ENCODE data around the gene BICRAL. TPM values are rescaled to one million over a fixed set of nuclear protein-coding genes. Genes with fewer than 3 reads are reported as not detected.

The BICRAL gene
- total RNA-seq, 2 donors from 2014 or later: 11.6 to 14.9 TPM

DNA sequence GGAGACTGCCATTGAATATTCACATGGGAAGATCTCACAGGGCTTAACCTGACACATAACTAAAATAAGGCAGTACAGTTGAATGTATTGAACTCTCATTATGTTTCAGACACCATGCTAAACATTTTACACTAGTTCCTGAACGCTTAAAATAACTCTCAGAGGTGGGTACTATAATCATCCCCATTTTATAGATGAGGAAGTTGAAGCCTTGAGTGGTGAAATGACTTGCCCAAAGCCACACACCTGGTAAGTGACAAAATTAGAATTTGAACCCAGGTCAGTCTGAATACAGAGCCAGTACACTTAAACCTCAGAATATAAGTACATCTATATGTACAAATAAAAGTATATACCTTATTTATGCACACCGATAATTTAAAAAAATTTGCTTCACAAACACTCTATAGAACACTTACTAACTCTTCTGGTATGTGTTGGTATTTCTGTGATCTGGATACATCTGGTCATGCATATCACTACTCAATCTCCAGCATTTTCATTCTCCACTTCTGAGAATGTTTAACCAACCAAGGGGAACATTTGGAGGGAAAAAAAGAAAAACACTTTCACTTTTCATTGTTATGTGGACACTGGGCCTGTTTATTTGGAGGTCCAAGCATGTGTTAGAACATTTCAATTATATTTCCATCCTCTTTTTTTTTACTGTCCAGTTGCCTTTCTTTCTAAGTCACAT, 4.6 kb upstream of the BICRAL start:
- no peaks in the 10 kb centered on the region for H3K36me3 ChIP-seq (ENCODE audit: control insufficient read depth, insufficient read depth, low read length)
- no peaks in the 10 kb centered on the region for H3K9me3 ChIP-seq (ENCODE audit: control insufficient read depth, low read length)
- no peaks in the 10 kb centered on the region for H3K27me3 ChIP-seq (ENCODE audit: control insufficient read depth, insufficient read depth, low read length, poor library complexity, severe bottlenecking)
- no peaks in the 10 kb centered on the region for H3K27me3 Mint-ChIP-seq (ENCODE audit: insufficient read depth)
- no peak overlapping the region for H3K4me3 Mint-ChIP-seq
- no peak for DNase-seq
- TF ChIP-seq, protein P1, sequence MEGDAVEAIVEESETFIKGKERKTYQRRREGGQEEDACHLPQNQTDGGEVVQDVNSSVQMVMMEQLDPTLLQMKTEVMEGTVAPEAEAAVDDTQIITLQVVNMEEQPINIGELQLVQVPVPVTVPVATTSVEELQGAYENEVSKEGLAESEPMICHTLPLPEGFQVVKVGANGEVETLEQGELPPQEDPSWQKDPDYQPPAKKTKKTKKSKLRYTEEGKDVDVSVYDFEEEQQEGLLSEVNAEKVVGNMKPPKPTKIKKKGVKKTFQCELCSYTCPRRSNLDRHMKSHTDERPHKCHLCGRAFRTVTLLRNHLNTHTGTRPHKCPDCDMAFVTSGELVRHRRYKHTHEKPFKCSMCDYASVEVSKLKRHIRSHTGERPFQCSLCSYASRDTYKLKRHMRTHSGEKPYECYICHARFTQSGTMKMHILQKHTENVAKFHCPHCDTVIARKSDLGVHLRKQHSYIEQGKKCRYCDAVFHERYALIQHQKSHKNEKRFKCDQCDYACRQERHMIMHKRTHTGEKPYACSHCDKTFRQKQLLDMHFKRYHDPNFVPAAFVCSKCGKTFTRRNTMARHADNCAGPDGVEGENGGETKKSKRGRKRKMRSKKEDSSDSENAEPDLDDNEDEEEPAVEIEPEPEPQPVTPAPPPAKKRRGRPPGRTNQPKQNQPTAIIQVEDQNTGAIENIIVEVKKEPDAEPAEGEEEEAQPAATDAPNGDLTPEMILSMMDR (conservative IDR thresholded peaks at IDR 0.05): no peak
- WGBS, 2 experiments (ENCODE audit: insufficient coverage in 1 of 2, insufficient read length in 1 of 2): 86% methylated on average over 1 of the region's 2 CpGs; no CpG with 5 or more reads in 1 of the 2 experiments
- no peak overlapping the region for H3K27ac Mint-ChIP-seq
- H3K27ac ChIP-seq (ENCODE audit: low read depth, low read length): no peak overlapping the region
- H3K4me1 Mint-ChIP-seq: peaks cover 5% of the 10 kb centered on the region
- no peak overlapping the region for H3K4me3 ChIP-seq (ENCODE audit: low read length)
- H3K36me3 Mint-ChIP-seq (ENCODE audit: low read depth): no peaks in the 10 kb centered on the region
- no peak overlapping the region for H3K9ac ChIP-seq (ENCODE audit: extremely low read depth, low read length, poor library complexity, severe bottlenecking)
- no peaks in the 10 kb centered on the region for H3K9me3 Mint-ChIP-seq
- no peaks in the 10 kb centered on the region for H3K4me1 ChIP-seq (ENCODE audit: control insufficient read depth, insufficient read depth, low read length)

DNA sequence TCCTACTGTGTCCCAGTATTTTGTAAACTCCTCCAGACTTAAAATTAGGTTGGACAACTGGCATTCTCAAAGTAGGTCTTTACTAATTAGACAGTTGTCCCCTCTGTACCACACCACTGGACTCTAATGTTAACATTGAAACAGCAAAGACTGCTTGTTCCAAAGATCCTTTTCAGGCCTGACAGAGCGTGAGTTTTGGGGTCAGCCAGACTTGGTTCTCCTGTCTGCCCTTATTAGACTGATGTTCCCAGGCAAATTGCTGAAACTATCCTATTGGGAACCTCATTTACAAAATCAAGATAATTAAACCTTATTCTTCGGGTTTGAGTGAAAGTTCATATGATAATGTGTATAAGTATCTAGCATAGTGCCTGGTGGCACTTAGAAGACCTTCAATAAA, 3.7 kb upstream of the BICRAL start:
- H3K4me1 Mint-ChIP-seq: peaks cover 5% of the 10 kb centered on the region
- no peaks in the 10 kb centered on the region for H3K27me3 Mint-ChIP-seq (ENCODE audit: insufficient read depth)
- Histone ChIP-seq H3K36me3 (ENCODE audit: control insufficient read depth, insufficient read depth, low read length) (no peaks in the 10 kb centered on the region), H3K27me3 (ENCODE audit: control insufficient read depth, insufficient read depth, low read length, poor library complexity, severe bottlenecking) (no peaks in the 10 kb centered on the region), H3K4me1 (ENCODE audit: control insufficient read depth, insufficient read depth, low read length) (no peaks in the 10 kb centered on the region), H3K4me3 (ENCODE audit: low read length) (no peak overlapping the region), H3K9ac (ENCODE audit: extremely low read depth, low read length, poor library complexity, severe bottlenecking) (no peak overlapping the region), H3K27ac (ENCODE audit: low read depth, low read length) (no peak overlapping the region), H3K9me3 (ENCODE audit: control insufficient read depth, low read length) (no peaks in the 10 kb centered on the region)
- 83 to 91% methylated on average over 1 to 2 of the region's 2 CpGs for WGBS, 2 experiments (ENCODE audit: insufficient coverage in 1 of 2, insufficient read length in 1 of 2)
- H3K36me3 Mint-ChIP-seq (ENCODE audit: low read depth): no peaks in the 10 kb centered on the region
- no peak overlapping the region for H3K27ac Mint-ChIP-seq
- no peak for DNase-seq
- no peaks in the 10 kb centered on the region for H3K9me3 Mint-ChIP-seq
- no peak overlapping the region for H3K4me3 Mint-ChIP-seq
- TF ChIP-seq, protein P1 (conservative IDR thresholded peaks at IDR 0.05): no peak

DNA sequence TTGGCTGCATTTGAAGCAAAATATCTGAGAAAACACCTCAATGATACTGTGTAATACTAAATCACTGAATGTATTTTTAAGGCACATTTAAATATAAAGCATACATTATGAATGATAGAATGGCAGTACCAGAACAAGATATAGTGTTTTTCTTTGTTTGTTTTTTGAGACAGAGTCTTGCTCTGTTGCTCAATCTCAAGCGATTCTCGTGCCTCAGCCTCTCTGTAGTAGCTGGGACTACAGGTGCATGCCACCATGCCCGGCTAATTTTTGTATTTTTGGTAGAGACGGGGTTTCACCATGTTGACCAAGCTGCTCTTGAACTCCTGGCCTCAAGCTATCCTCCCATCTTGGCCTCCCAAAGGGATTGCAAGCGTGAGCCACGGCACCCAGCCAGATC, 2.3 kb upstream of the BICRAL start:
- TF ChIP-seq, protein P1 (conservative IDR thresholded peaks at IDR 0.05): no peak
- no peaks in the 10 kb centered on the region for H3K27me3 ChIP-seq (ENCODE audit: control insufficient read depth, insufficient read depth, low read length, poor library complexity, severe bottlenecking)
- H3K36me3 ChIP-seq (ENCODE audit: control insufficient read depth, insufficient read depth, low read length): no peaks in the 10 kb centered on the region
- Mint-ChIP-seq H3K4me1 (peaks cover 11% of the 10 kb centered on the region), H3K36me3 (ENCODE audit: low read depth) (peaks cover 2% of the 10 kb centered on the region), H3K9me3 (no peaks in the 10 kb centered on the region), H3K27ac (no peak overlapping the region), H3K27me3 (ENCODE audit: insufficient read depth) (no peaks in the 10 kb centered on the region), H3K4me3 (no peak overlapping the region)
- H3K27ac ChIP-seq (ENCODE audit: low read depth, low read length): no peak overlapping the region
- no peak overlapping the region for H3K9ac ChIP-seq (ENCODE audit: extremely low read depth, low read length, poor library complexity, severe bottlenecking)
- DNase-seq: no peak
- no peaks in the 10 kb centered on the region for H3K4me1 ChIP-seq (ENCODE audit: control insufficient read depth, insufficient read depth, low read length)
- no peak overlapping the region for H3K4me3 ChIP-seq (ENCODE audit: low read length)
- WGBS, 2 experiments (ENCODE audit: insufficient coverage in 1 of 2, insufficient read length in 1 of 2): 88 to 95% methylated on average over 4 to 6 of the region's 6 CpGs
- H3K9me3 ChIP-seq (ENCODE audit: control insufficient read depth, low read length): no peaks in the 10 kb centered on the region

Measured in endodermal cell (in vitro differentiated cells).